MCF 10A (cell line): ENCODE measurements around the gene LDLRAD4. TPM values are rescaled to one million over a fixed set of nuclear protein-coding genes. Genes with fewer than 3 reads are reported as not detected.
"Not testable (repeated sequence)": the region's sequence is repeated elsewhere in the genome, so short reads cannot be mapped to it uniquely, and the experiment has no call there.

Experiments used
- BruUV-seq: library from RNA; stranded (reverse); fragments of 400-500 nt; replicated peaks from 2 replicates; lab custom pipeline; 2021; lab: Mats Ljungman, UMichigan
- CTCF ChIA-PET: fragments of 300-600 bp; sonication (Branson Sonifier 250); formaldehyde crosslinking; extraction: SDS; loops from one replicate; lab custom pipeline; 2021; ENCODE audit warnings: antibody characterized with exemption, inconsistent platforms; lab: Yijun Ruan, JAX
- POLR2A ChIA-PET: fragments of 300-600, 350-650 bp; sonication (Branson Sonifier 250); formaldehyde crosslinking; extraction: SDS; loops from one replicate; lab custom pipeline; 2020; ENCODE audit warnings: antibody characterized with exemption, inconsistent platforms; lab: Yijun Ruan, JAX
- DNase-seq: peaks from one replicate; pipeline ENCODE4 v3.0.0-alpha.2; 2018; ENCODE audit not compliant: unreplicated experiment
- H3K27ac Mint-ChIP-seq: one replicate; pipeline ENCODE4 v1.8.0; 2022; ENCODE audit warnings: mild to moderate bottlenecking, low read depth, mixed read lengths; ENCODE audit not compliant: unreplicated experiment
- H3K27me3 Mint-ChIP-seq: one replicate; pipeline ENCODE4 v1.8.0; 2022; ENCODE audit warnings: mixed read lengths; ENCODE audit not compliant: insufficient read depth, unreplicated experiment
- H3K36me3 Mint-ChIP-seq: one replicate; pipeline ENCODE4 v1.8.0; 2022; ENCODE audit warnings: mild to moderate bottlenecking, moderate library complexity, mixed read lengths; ENCODE audit not compliant: insufficient read depth, unreplicated experiment
- H3K4me1 Mint-ChIP-seq: one replicate; pipeline ENCODE4 v1.8.0; 2022; ENCODE audit warnings: mixed read lengths; ENCODE audit not compliant: insufficient read depth, unreplicated experiment
- H3K4me3 Mint-ChIP-seq: one replicate; pipeline ENCODE4 v1.8.0; 2022; ENCODE audit warnings: mild to moderate bottlenecking, moderate library complexity, mixed read lengths; ENCODE audit not compliant: unreplicated experiment
- H3K9me3 Mint-ChIP-seq: one replicate; pipeline ENCODE4 v1.8.0; 2022; ENCODE audit warnings: mixed read lengths; ENCODE audit not compliant: unreplicated experiment
- CTCF ChIP-seq: fragments of 200-600 bp; IDR thresholded peaks from one replicate; pipeline ENCODE4 v1.8.0; 2022; ENCODE audit warnings: antibody characterized with exemption, mild to moderate bottlenecking; ENCODE audit not compliant: unreplicated experiment
- intact Hi-C: fragments of 100-400 bp; cut with micrococcal nuclease; formaldehyde crosslinking; loops from 2 replicates; pipeline ENCODE4 v1.14.1; 2022
- total RNA-seq: library from RNA; stranded (reverse); gene quantifications from 2 replicates; pipeline ENCODE4 v1.2.3, GENCODE V29; 2022

LDLRAD4 gene
- total RNA-seq, 1 experiment from 2014 or later: not detected

GRCh38 chr18:13681701-13682100 is 463.1 kb downstream of the LDLRAD4 start:
- peaks cover 13% of the 10 kb centered on the region for H3K36me3 Mint-ChIP-seq
- no peak overlapping the region for H3K4me3 Mint-ChIP-seq
- H3K4me1 Mint-ChIP-seq: peaks cover 7% of the 10 kb centered on the region
- intact Hi-C loops: loop anchor here (5.0 kb wide), 1 partner anchor 46 kb away; the partner anchor contains the start of genes FAM210A and RNMT
- H3K27ac Mint-ChIP-seq: no peak overlapping the region
- CTCF ChIA-PET: no interaction called here
- DNase-seq: no peak
- H3K9me3 Mint-ChIP-seq: no peaks in the 10 kb centered on the region
- H3K27me3 Mint-ChIP-seq: no peaks in the 10 kb centered on the region
- no TSS peak for BruUV-seq
- TF ChIP-seq CTCF: no peak
- POLR2A ChIA-PET: interaction anchor here (0.6 kb wide), 1 partner anchor 56 kb away, joined by 3 read pairs; no protein-coding TSS in a partner anchor

DNA sequence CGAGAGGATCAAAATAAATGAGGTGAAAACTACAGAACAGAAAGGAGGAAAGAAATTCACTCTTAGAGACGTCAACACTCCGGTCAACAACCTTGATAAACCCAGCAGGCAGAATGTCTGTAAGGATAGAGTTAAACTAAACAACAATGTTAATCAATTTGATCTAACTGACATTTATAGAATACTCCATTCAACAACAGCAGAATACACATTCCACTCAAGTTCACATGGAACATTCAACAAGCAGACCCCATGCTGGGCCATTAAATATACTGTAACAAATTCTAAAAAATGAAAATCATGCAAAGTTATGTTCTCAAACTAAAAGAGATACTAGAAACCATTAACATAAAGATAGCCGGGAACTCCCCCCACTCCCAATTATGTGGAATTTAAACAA is 466.0 kb downstream of the LDLRAD4 start:
- Mint-ChIP-seq H3K27me3 (no peaks in the 10 kb centered on the region), H3K4me3 (no peak overlapping the region), H3K9me3 (no peaks in the 10 kb centered on the region), H3K4me1 (peaks cover 7% of the 10 kb centered on the region), H3K27ac (no peak overlapping the region), H3K36me3 (peaks cover 14% of the 10 kb centered on the region)
- BruUV-seq: no TSS peak
- ChIA-PET CTCF (no interaction called here), POLR2A (no interaction called here)
- intact Hi-C loops: loop anchor here (5.0 kb wide), 1 partner anchor 43 kb away; the partner anchor contains the start of genes FAM210A and RNMT
- TF ChIP-seq CTCF: no peak
- no peak for DNase-seq

DNA sequence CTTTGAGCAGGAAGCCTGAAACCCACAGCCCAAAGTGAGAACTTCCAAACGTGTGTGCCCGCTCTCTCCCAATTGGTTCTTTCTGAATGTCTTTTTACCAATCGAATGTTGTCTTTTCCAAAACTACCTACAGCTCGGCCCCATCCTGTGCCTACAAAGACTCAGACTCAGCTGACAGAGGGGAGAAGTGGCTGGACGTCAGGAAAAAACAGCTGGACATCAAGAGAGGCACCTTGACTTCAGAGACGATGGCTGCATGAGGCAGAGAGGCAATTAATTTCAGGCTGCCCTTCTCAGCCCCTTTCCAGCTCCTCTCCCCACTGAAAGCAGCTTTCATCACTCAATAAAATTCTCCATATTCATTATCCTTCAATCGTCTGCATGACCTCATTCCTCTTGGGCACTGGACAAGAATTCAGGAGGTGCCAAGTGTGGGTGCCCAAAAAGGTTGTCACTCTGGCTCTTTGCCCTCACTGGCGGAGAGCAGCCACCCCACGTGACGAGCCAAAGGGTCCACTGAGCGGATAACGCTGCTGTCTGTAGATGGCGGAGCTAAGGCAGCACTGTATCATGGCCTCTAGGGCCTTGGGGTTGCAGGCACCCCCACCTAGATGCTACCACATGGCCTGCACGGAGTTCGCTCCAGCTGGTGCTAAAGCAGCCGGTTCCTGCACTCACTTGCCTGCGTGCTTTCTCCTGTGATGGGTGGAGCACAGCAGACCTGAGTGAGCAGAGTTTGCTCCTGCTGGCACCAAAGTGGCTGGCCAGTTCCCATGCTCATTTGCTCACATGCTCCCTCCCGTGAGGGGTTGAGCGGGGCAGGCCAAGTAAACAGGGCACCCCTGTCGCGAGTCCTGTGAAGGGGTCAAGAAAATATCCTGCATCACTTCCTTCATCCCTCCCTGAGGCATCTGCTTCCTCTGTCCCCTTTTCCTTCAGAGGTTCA is 469.9 kb downstream of the LDLRAD4 start:
- POLR2A ChIA-PET: no interaction called here

GRCh38 chr18:13690060-13690459 is 471.5 kb downstream of the LDLRAD4 start:
- CTCF ChIA-PET, intact Hi-C loops, DNase-seq, BruUV-seq, H3K4me3 Mint-ChIP-seq, H3K4me1 Mint-ChIP-seq, H3K27me3 Mint-ChIP-seq, H3K27ac Mint-ChIP-seq, POLR2A ChIA-PET, H3K36me3 Mint-ChIP-seq: not testable (repeated sequence)
- H3K9me3 Mint-ChIP-seq: peaks cover 19% of the 10 kb centered on the region

More for the DNA sequence above, 469.9 kb downstream of the LDLRAD4 start:
- Mint-ChIP-seq H3K36me3 (peaks cover 7% of the 10 kb centered on the region), H3K4me3 (no peak overlapping the region), H3K27ac (no peak overlapping the region), H3K9me3 (peaks cover 19% of the 10 kb centered on the region), H3K27me3 (no peaks in the 10 kb centered on the region), H3K4me1 (peaks cover 7% of the 10 kb centered on the region)
- CTCF ChIA-PET: no interaction called here
- no peak for TF ChIP-seq CTCF
- intact Hi-C loops: no loop called here
- no peak for DNase-seq
- no TSS peak for BruUV-seq

DNA sequence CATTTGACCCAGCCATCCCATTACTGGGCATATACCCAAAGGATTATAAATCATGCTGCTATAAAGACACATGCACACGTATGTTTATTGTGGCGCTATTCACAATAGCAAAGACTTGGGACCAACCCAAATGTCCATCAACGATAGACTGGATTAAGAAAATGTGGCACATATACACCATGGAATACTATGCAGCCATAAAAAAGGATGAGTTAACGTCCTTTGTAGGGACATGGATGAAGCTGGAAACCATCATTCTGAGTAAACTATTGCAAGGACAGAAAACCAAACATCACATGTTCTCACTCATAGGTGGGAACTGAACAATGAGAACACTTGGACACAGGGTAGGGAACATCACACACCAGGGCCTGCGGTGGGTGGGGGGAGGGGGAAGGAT is 476.8 kb downstream of the LDLRAD4 start:
- intact Hi-C loops, H3K27me3 Mint-ChIP-seq, H3K27ac Mint-ChIP-seq, H3K4me3 Mint-ChIP-seq, BruUV-seq, H3K4me1 Mint-ChIP-seq, CTCF ChIA-PET, POLR2A ChIA-PET, DNase-seq, H3K36me3 Mint-ChIP-seq: not testable (repeated sequence)
- H3K9me3 Mint-ChIP-seq: peaks cover 28% of the 10 kb centered on the region
